Amygdala (tissue), 56 donors: ENCODE results near the gene CHD1L.
A peak's percentile ranks its signal among the peaks of the same experiment; 100 is the strongest.
"Not testable (repeated sequence)": the region's sequence is repeated elsewhere in the genome, so short reads cannot be mapped to it uniquely, and the experiment has no call there.

Source experiments
- DNase-seq, 56 donors: peaks; one replicate each; lab custom pipeline; 2025; lab: John Stamatoyannopoulos, UW

The CHD1L gene

DNA sequence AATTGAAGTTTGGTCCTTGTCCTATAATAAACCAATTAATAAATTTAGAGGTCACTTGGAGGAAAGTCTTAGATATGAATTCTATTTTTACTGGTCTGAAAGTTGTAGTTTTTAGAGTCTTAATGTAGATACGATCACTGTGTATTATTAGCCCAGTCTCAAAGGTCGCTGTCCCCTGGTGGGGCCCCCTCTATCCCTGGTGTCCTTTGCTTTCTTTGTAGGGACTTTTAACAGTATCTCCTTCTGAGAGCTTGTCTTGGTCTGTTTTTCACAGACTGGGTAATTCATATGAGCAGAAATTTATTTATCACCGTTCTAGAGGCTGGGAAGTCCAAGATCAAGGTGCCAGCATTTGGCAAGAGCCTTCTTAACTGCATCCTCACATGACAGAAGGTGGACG, 18.5 kb downstream of the CHD1L start:
- no peak for DNase-seq

DNA sequence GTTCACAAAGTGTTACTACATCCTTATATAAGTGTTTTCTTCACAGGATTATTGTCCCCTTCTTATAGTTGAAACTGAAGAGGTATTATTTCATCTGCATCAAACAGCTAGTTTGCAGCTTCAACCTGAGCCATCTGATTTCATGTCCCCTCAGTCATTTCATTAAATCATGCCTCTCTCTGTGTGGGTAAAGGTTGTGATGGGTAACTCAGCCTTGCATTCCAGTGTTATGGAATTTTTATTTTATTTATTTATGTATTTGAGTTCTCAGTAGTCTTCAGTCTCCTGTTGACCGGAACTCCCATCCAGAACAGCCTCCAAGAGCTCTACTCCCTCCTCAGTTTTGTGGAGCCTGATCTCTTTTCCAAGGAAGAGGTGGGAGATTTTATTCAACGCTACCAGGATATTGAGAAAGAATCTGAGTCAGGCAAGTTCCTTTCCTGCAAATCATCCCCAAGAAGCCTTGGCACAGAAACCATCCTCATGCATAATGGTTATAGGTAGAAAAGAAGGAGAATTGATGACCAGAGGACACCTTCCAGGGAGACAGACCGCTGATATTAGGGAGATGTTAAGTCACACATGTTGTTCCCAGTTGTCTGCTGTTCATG, 21.8 kb downstream of the CHD1L start:
- no peak for DNase-seq

GRCh38 chr1:147266381-147266780, 23.9 kb downstream of the CHD1L start:
- peak in 22 of 56 donors; percentile 1 to 48 (median 14) for DNase-seq

GRCh38 chr1:147267711-147268110, 25.2 kb downstream of the CHD1L start:
- no peak for DNase-seq

GRCh38 chr1:147270721-147271120, 28.2 kb downstream of the CHD1L start:
- DNase-seq = no peak

GRCh38 chr1:147272042-147272441, 29.6 kb downstream of the CHD1L start:
- no peak for DNase-seq

GRCh38 chr1:147273409-147274336, 31.2 kb downstream of the CHD1L start:
- DNase-seq = peak in 8 of 56 donors; percentile 1 to 41 (median 9)

- DNase-seq = no peak
These were observed 39.5 kb downstream of the CHD1L start for GRCh38 chr1:147281950-147282349.

GRCh38 chr1:147283011-147283410, 40.5 kb downstream of the CHD1L start:
- DNase-seq = no peak

DNA sequence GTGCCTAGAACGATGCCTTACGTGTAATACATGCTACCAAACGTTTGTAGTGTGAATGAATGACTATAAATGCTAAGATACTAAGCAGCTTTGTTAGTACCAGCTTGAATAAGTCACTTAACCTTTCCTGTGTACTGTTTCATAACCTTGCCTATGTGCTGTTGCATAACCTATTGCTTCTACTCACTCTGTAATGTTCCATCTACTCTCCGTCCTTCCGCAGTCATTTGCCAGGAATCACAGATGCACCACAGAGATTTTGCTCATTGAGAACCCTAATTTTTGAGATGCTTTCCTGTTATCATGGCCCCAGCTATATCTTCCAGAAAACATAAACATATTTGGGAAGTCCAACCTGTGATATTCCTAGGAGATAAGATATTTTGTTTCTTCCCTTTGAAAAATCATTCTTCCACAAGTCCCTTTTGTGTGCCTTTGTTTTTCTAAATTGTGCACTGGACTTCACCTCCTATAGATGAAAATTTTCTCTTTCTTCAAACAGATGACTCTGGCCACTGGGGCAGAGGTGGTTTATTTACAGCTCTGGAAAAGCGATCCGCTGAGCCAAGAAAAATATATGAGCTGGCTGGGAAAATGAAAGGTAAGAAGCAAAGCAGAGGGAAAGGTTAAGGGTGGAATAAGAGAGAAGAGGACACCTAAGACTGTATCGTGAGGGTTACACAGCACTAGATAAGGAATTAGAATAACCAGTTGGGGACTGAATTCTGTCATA, 44.8 kb downstream of the CHD1L start:
- no peak for DNase-seq

GRCh38 chr1:147292012-147292411, 49.5 kb downstream of the CHD1L start:
- DNase-seq = no peak

- DNase-seq = peak in 1 of 56 donors; percentile 4
These were observed 50.3 kb downstream of the CHD1L start for GRCh38 chr1:147292631-147293251.

- no peak for DNase-seq
These were observed 55.0 kb downstream of the CHD1L start for GRCh38 chr1:147297438-147297837.

GRCh38 chr1:147305803-147306202, 63.3 kb downstream of the CHD1L start:
- not testable (repeated sequence) for DNase-seq

GRCh38 chr1:147316968-147317367, 74.5 kb downstream of the CHD1L start:
- DNase-seq = no peak

GRCh38 chr1:147326933-147327687, 84.6 kb downstream of the CHD1L start:
- not testable (repeated sequence) for DNase-seq

- peak in 6 of 56 donors; percentile 1 to 51 (median 8) for DNase-seq
These were observed 91.8 kb downstream of the CHD1L start for GRCh38 chr1:147334292-147334691.

DNA sequence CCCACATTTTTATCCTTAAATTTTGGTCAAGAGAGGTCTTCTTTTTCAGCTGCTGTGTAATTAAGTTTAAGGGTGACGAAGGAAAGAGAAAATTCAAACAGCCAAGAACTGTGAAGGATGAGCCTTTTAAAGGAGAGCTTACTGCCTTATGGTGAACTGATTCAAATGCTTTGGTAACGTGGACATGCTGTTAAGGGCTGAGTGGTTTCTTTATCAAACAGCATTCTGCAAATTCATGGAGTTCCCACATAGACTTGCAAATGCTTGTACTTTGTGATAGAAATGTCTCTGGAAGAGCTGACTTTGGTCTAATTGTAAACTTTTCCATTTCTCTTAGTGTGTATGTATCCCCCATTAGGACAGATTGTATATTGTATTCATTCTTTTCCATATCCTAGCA, 93.8 kb downstream of the CHD1L start:
- no peak for DNase-seq

- peak in 9 of 56 donors; percentile 2 to 31 (median 18) for DNase-seq
These were observed 94.7 kb downstream of the CHD1L start for GRCh38 chr1:147337040-147337630.
